Subcutaneous adipose tissue (tissue), 4 donors: ENCODE measurements around the gene SLC48A1. TPM values are rescaled to one million over a fixed set of nuclear protein-coding genes. Genes with fewer than 3 reads are reported as not detected.

Experiments
- CTCF ChIP-seq: fragments of 450-650 bp; IDR thresholded peaks from one replicate; pipeline ENCODE4 v1.5.1; 2016; ENCODE audit warnings: low read depth, mild to moderate bottlenecking, control low read depth, antibody characterized with exemption, moderate library complexity
- total RNA-seq, 4 donors: library from RNA; depleted of rRNA; stranded (reverse); fragments of >200 nt; gene quantifications; one replicate each; pipeline ENCODE4 v1.1.0, GENCODE V29; 2016

The SLC48A1 gene
- total RNA-seq, 4 donors from 2014 or later, result 18.9 to 38.4 (median 21.4) TPM

DNA sequence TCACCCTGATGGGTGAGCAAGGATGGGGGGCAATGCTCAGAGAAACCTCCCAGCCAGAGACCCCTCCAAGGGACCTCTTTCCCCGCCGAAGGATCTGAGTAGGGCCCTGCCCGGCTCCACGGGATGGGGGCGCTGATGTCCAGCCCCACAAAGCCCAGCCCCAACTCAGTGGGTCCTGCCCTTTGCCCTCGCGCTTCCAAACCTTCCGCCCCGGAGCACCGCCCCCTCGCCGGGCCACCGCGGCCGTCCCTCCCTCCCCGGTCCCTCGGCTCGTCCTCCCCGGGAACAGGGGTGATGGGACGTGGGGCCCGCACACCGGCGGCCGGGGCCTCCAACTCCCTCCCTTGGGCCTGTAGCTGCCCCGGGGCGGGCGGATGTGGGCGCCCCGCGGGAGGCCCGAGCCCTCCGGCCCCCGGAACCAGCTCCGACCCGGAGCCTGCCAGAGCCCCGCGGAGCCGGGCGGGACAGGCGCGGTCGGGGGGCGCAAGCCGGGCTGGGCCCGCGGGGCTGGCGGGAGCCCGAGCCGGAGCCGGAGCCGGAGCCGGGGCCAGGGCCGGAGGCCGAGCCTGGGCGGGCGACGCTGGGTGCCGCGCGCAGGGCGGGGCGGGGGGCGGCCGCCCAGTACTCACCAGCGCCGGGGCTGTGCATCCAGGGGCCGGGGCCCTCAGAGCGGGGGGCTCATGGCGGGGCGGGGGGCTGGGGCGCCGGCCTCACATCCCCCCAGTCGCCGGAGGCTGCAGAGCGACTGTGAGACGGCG is 46.3 kb downstream of the SLC48A1 start:
- TF ChIP-seq CTCF, result no peak

- TF ChIP-seq CTCF, result no peak
Observed at GRCh38 chr12:47819896-47820630, 47.0 kb downstream of the SLC48A1 start, which contains the start of gene HDAC7. TSS of gene HDAC7 (minus strand) at chr12:47819903. CDS start at chr12:47819785, 118 bp downstream.

GRCh38 chr12:47820631-47821345 is 47.8 kb downstream of the SLC48A1 start:
- no peak for TF ChIP-seq CTCF

DNA sequence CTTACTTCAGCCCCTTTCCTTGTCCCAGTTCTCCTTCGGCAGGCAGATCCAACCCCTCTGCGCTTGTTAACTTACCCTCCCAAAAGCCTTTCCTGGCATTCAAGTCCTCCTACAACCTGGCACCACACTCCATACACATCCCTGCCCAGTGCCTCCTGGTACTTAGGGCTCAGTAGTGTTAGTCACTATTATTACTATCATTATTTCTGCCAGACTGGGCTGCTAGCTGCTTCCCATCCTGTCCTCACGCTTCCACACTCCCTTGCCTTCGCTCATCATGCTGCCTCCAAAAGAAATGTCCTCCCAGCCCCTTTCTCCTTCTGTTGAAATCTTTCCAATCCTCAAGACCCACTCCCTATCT is 48.3 kb downstream of the SLC48A1 start:
- no peak for TF ChIP-seq CTCF

- TF ChIP-seq CTCF, result no peak
Observed at GRCh38 chr12:47822401-47822800, 49.4 kb downstream of the SLC48A1 start.

DNA sequence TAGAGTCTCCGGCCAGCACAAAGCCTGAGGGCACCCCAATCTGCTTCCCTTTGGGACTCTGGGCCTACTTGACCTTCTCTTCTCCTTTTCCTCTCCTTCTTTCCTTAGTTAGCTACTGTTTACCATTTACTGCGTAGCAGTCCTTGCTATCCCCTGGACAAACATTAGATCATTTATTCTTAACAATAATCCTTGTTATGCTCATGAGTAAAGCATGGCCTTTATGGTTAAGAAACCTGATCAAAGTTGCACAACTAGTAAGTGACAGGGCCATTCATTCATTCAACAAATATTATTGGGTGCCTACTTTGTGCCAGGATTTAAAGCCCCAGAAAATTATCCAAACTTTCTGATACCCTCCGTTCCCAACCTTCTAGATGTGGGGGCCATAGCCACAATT is 49.8 kb downstream of the SLC48A1 start:
- no peak for TF ChIP-seq CTCF

DNA sequence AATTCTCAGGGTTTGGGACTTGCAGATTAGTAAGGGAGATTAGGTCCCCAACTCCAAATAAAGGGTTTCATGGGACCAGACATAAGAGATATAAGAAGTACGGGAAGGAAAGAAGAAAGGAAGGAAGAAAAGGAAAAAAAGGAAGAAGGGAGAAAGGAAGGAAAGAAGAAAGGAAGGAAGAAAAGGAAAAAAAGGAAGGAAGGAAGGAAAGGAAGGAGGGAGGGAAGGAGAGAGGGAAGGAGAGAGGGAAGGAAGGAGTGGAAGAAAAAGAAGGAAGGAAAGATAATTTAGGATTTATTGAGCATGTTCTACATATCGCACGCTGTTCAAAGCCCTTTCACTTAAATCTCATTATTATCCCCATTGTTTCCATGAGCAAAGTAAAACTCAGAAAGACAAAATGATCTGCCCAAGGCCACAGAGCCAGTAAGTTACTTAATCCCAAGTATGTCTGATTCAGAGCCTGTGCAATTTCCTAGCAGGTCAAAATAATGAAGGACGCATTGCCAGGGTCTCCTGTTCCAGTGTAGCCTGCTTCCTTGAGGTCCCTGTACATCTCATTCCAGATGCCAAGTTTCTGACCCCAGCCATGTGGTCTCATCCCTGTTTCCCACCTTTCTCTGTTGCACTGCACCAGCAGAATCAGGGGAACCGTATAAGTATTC is 50.5 kb downstream of the SLC48A1 start:
- TF ChIP-seq CTCF, result no peak
